IgD-negative memory B cell (primary cell): ENCODE data around the gene DDA1. TPM values are rescaled to one million over a fixed set of nuclear protein-coding genes. Genes with fewer than 3 reads are reported as not detected.

Source experiments
- H3K27ac Mint-ChIP-seq, 3 donors: one replicate each; pipeline ENCODE4 v1.8.0; 2020 to 2022; ENCODE audit warnings: mild to moderate bottlenecking in 3 of 3, mixed read lengths in 3 of 3, moderate library complexity in 1 of 3
- H3K27me3 Mint-ChIP-seq: one replicate; pipeline ENCODE4 v1.8.0; 2021; ENCODE audit warnings: mixed read lengths
- H3K36me3 Mint-ChIP-seq: one replicate; pipeline ENCODE4 v1.8.0; 2020; ENCODE audit warnings: mild to moderate bottlenecking, mixed read lengths
- H3K4me1 Mint-ChIP-seq, 3 donors: one replicate each; pipeline ENCODE4 v1.8.0; 2020 to 2022; ENCODE audit warnings: mixed read lengths in 3 of 3, mild to moderate bottlenecking in 1 of 3
- H3K4me3 Mint-ChIP-seq, 4 donors: one replicate each; pipeline ENCODE4 v1.8.0; 2020 to 2022; ENCODE audit warnings: mild to moderate bottlenecking in 4 of 4, mixed read lengths in 4 of 4, moderate library complexity in 3 of 4
- H3K9me3 Mint-ChIP-seq, 3 donors: one replicate each; pipeline ENCODE4 v1.8.0; 2020 to 2021; ENCODE audit warnings: mixed read lengths in 3 of 3, mild to moderate bottlenecking in 1 of 3
- polyA plus RNA-seq: library from polyadenylated mRNA; unstranded; fragments of 300-500 nt; fragmentation: Illumina TruSeq; gene quantifications from one replicate; pipeline ENCODE4 v1.2.3, GENCODE V29; 2021

Gene DDA1
- polyA plus RNA-seq, 1 donor from 2014 or later: 38.6 TPM

GRCh38 chr19:17327654-17328516, 18.5 kb downstream of the DDA1 start:
- Mint-ChIP-seq H3K4me3 (peak overlapping the region; percentile 72 to 85 (median 78)), H3K36me3 (no peaks in the 10 kb centered on the region), H3K9me3 (no peaks in the 10 kb centered on the region), H3K27ac (no peak overlapping the region), H3K4me1 (peaks cover 0 to 4% (median 0%) of the 10 kb centered on the region in 3 donors), H3K27me3 (peaks cover 15% of the 10 kb centered on the region)

GRCh38 chr19:17328517-17329365, 19.4 kb downstream of the DDA1 start:
- Mint-ChIP-seq H3K27ac (no peak overlapping the region), H3K36me3 (no peaks in the 10 kb centered on the region), H3K9me3 (no peaks in the 10 kb centered on the region), H3K4me1 (peaks cover 0 to 5% (median 2%) of the 10 kb centered on the region in 3 donors), H3K27me3 (peaks cover 16% of the 10 kb centered on the region), H3K4me3 (peak overlapping the region; percentile 51 to 83 (median 72))

GRCh38 chr19:17329366-17330261, 20.3 kb downstream of the DDA1 start:
- no peak overlapping the region for H3K27ac Mint-ChIP-seq
- H3K4me3 Mint-ChIP-seq: peak overlapping the region in 3 of 4 donors; percentile 52 to 88 (median 65)
- H3K27me3 Mint-ChIP-seq: peaks cover 19% of the 10 kb centered on the region
- H3K9me3 Mint-ChIP-seq: no peaks in the 10 kb centered on the region
- peaks cover under 1 to 8% (median 5%) of the 10 kb centered on the region in 3 donors for H3K4me1 Mint-ChIP-seq
- no peaks in the 10 kb centered on the region for H3K36me3 Mint-ChIP-seq

- H3K27me3 Mint-ChIP-seq: peaks cover 20% of the 10 kb centered on the region
- H3K36me3 Mint-ChIP-seq: no peaks in the 10 kb centered on the region
- peaks cover 7 to 13% (median 10%) of the 10 kb centered on the region in 3 donors for H3K4me1 Mint-ChIP-seq
- peak overlapping the region in 1 of 3 donors; percentile 48 for H3K27ac Mint-ChIP-seq
- peak overlapping the region in 3 of 4 donors; percentile 22 to 88 (median 65) for H3K4me3 Mint-ChIP-seq
- no peaks in the 10 kb centered on the region for H3K9me3 Mint-ChIP-seq
Observed at GRCh38 chr19:17330262-17331044, 21.1 kb downstream of the DDA1 start.

- Mint-ChIP-seq H3K4me3 (peak overlapping the region in 3 of 4 donors; percentile 22 to 65 (median 47)), H3K9me3 (no peaks in the 10 kb centered on the region), H3K36me3 (no peaks in the 10 kb centered on the region), H3K27me3 (peaks cover 20% of the 10 kb centered on the region), H3K27ac (peak overlapping the region in 1 of 3 donors; percentile 48), H3K4me1 (peaks cover 7 to 15% (median 10%) of the 10 kb centered on the region in 3 donors)
Observed at GRCh38 chr19:17331045-17331558, 21.7 kb downstream of the DDA1 start.

GRCh38 chr19:17332360-17332676, 23.0 kb downstream of the DDA1 start:
- Mint-ChIP-seq H3K9me3 (no peaks in the 10 kb centered on the region), H3K4me1 (peaks cover 11 to 18% (median 13%) of the 10 kb centered on the region in 3 donors), H3K27me3 (peaks cover 20% of the 10 kb centered on the region), H3K4me3 (peak overlapping the region in 1 of 4 donors; percentile 41), H3K27ac (peak overlapping the region in 2 of 3 donors; percentile 13 to 43), H3K36me3 (no peaks in the 10 kb centered on the region)

- Mint-ChIP-seq H3K27ac (peak overlapping the region in 1 of 3 donors; percentile 13), H3K36me3 (no peaks in the 10 kb centered on the region), H3K9me3 (no peaks in the 10 kb centered on the region), H3K4me1 (peaks cover 12 to 18% (median 13%) of the 10 kb centered on the region in 3 donors), H3K4me3 (peak overlapping the region in 3 of 4 donors; percentile 16 to 41 (median 22)), H3K27me3 (peaks cover 20% of the 10 kb centered on the region)
Observed at GRCh38 chr19:17332677-17333581, 23.6 kb downstream of the DDA1 start.

GRCh38 chr19:17333611-17334413, 24.4 kb downstream of the DDA1 start:
- peaks cover 12 to 18% (median 16%) of the 10 kb centered on the region in 3 donors for H3K4me1 Mint-ChIP-seq
- no peaks in the 10 kb centered on the region for H3K36me3 Mint-ChIP-seq
- peak overlapping the region; percentile 70 to 95 (median 80) for H3K4me3 Mint-ChIP-seq
- peak overlapping the region in 2 of 3 donors; percentile 68 to 88 for H3K27ac Mint-ChIP-seq
- no peaks in the 10 kb centered on the region for H3K9me3 Mint-ChIP-seq
- H3K27me3 Mint-ChIP-seq: peaks cover 20% of the 10 kb centered on the region

GRCh38 chr19:17334414-17335409, 25.3 kb downstream of the DDA1 start, which contains the start of gene ANO8:
Gene ANO8, minus strand, starts transcription at chr19:17334855. Its CDS starts 185 bp downstream, at chr19:17334670.
- H3K4me1 Mint-ChIP-seq: peaks cover 12 to 18% (median 16%) of the 10 kb centered on the region in 3 donors
- peaks cover 20% of the 10 kb centered on the region for H3K27me3 Mint-ChIP-seq
- peak within 1 kb of the TSS; percentile 69 to 88 (median 83) for H3K27ac Mint-ChIP-seq
- no peaks in the 10 kb centered on the region for H3K9me3 Mint-ChIP-seq
- H3K4me3 Mint-ChIP-seq: peak within 1 kb of the TSS; percentile 73 to 97 (median 88)
- H3K36me3 Mint-ChIP-seq: no peaks in the 10 kb centered on the region

- peaks cover 12 to 16% (median 16%) of the 10 kb centered on the region in 3 donors for H3K4me1 Mint-ChIP-seq
Observed at GRCh38 chr19:17335575-17335974, 26.2 kb downstream of the DDA1 start.

More at GRCh38 chr19:17335575-17335974, 26.2 kb downstream of the DDA1 start:
- Mint-ChIP-seq H3K27me3 (peaks cover 14% of the 10 kb centered on the region), H3K9me3 (no peaks in the 10 kb centered on the region), H3K27ac (peak overlapping the region in 1 of 3 donors; percentile 83), H3K36me3 (no peaks in the 10 kb centered on the region), H3K4me3 (peak overlapping the region in 3 of 4 donors; percentile 48 to 97 (median 73))
